MM.1S (cell line): ENCODE measurements around the gene CCDC148.

ENCODE experiments used
- DNase-seq: peaks from one replicate; pipeline ENCODE4 v3.0.0-alpha.2; 2015
- H2AFZ ChIP-seq: fragments of 300-600 bp; sonication (generic); 2 replicates; pipeline ENCODE4 v1.6.0; 2016; ENCODE audit warnings: antibody characterized with exemption, low read length
- H3F3A ChIP-seq: fragments of 300-600 bp; sonication (generic); 2 replicates; pipeline ENCODE4 v1.6.1; 2016; ENCODE audit warnings: mild to moderate bottlenecking, antibody characterized with exemption, low read length, moderate library complexity, mixed read lengths; ENCODE audit not compliant: insufficient read depth
- H3K27ac ChIP-seq: fragments of 300-600 bp; sonication (generic); 2 replicates; pipeline ENCODE4 v1.5.1; 2016; ENCODE audit warnings: mild to moderate bottlenecking, low read length
- H3K27me3 ChIP-seq: fragments of 300-600 bp; sonication (generic); replicated peaks from 2 replicates; pipeline ENCODE4 v1.6.0; 2016; ENCODE audit warnings: low read length; ENCODE audit not compliant: insufficient read depth
- H3K36me3 ChIP-seq: fragments of 300-600 bp; sonication (generic); replicated peaks from 2 replicates; pipeline ENCODE4 v1.6.1; 2016; ENCODE audit warnings: mild to moderate bottlenecking, low read length, mixed read lengths; ENCODE audit not compliant: insufficient read depth
- H3K4me1 ChIP-seq: fragments of 300-600 bp; sonication (generic); 2 replicates; pipeline ENCODE4 v1.6.1; 2016; ENCODE audit warnings: low read length, mixed read lengths
- H3K4me2 ChIP-seq: fragments of 300-600 bp; sonication (generic); 2 replicates; pipeline ENCODE4 v1.6.0; 2016; ENCODE audit warnings: low read depth, low read length
- H3K4me3 ChIP-seq: fragments of 300-600 bp; sonication (generic); 2 replicates; pipeline ENCODE4 v1.5.1; 2016; ENCODE audit warnings: low read length, mixed read lengths
- H3K79me2 ChIP-seq: fragments of 300-600 bp; sonication (generic); 2 replicates; pipeline ENCODE4 v1.6.1; 2016; ENCODE audit warnings: mixed run types, low read length, mixed read lengths
- H3K9ac ChIP-seq: fragments of 300-600 bp; sonication (generic); 2 replicates; pipeline ENCODE4 v1.6.1; 2016; ENCODE audit warnings: low read length, mixed read lengths
- H3K9me2 ChIP-seq: fragments of 300-600 bp; sonication (generic); replicated peaks from 2 replicates; pipeline ENCODE4 v1.6.1; 2016; ENCODE audit warnings: mild to moderate bottlenecking, low read length, mixed read lengths; ENCODE audit not compliant: insufficient read depth
- H3K9me3 ChIP-seq: fragments of 300-600 bp; sonication (generic); replicated peaks from 2 replicates; pipeline ENCODE4 v1.6.1; 2016; ENCODE audit warnings: mild to moderate bottlenecking, low read length, mixed read lengths; ENCODE audit not compliant: insufficient read depth
- H4K20me1 ChIP-seq: fragments of 300-600 bp; sonication (generic); 2 replicates; pipeline ENCODE4 v1.6.1; 2016; ENCODE audit warnings: mild to moderate bottlenecking, low read length, moderate library complexity, mixed read lengths; ENCODE audit not compliant: insufficient read depth
- EZH2 ChIP-seq: fragments of 300-600 bp; sonication (generic); optimal IDR thresholded peaks from 2 replicates; pipeline ENCODE3; 2017; ENCODE audit warnings: low read depth, mild to moderate bottlenecking, antibody characterized with exemption, low read length, mixed read lengths
- EZH2phosphoT487 ChIP-seq: fragments of 300-600 bp; sonication (generic); IDR thresholded peaks from 2 replicates; pipeline ENCODE4 v1.6.1; 2018; ENCODE audit warnings: antibody characterized with exemption, low read length
- TF ChIP-seq, protein P1 (sequence below): fragments of 300-600 bp; sonication (generic); IDR thresholded peaks from 2 replicates; pipeline ENCODE4 v1.5.1; 2016; ENCODE audit warnings: antibody characterized with exemption, low read length, mixed read lengths

CCDC148 gene

DNA sequence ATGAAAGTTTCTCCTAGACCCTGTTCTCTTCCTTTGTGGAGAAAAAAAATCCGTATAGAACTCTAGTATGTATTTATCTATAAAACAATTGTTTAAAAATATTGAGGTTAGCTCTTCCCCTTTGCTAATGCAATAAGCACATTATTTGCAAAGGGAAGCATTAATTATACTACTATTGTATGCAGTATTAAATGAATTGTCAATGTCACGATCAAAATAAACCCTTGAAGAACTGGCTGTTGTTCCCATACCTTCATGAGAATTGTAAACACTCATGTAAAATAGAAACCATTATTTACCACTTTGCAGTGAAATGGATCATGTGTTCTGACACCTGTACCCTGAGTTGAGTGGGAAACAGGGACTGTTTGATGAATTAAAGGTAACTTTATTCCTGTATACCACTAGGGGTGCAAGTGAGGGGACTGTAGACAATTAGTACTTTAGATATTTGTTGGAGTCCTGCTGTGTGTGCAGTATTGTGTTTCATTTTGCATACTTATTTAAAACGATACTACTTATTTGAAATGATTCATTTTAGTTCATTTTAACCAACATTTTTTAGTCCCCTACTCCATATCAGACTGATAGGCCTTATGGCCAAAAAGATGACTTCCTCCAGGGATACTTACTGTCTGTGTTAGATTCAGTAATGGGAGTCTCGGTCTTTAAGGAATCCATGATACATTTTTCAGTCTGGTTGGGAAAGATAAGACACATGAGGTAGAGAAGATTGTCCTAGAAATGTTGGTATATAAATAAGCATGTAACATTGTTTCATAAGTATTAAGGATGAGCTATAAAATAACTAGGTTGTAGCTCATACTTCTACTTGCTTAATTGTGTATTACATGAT, 8.1 kb upstream of the CCDC148 start:
- no peak overlapping the region for H3K4me2 ChIP-seq
- H3K4me1 ChIP-seq, result 0 out of 2 replicates have a peak, but pooled peaks cover 4% of the 10 kb centered on the region
- H3K9ac ChIP-seq, result no peak overlapping the region
- peak; percentile 35 for DNase-seq
- no peaks in the 10 kb centered on the region for H3F3A ChIP-seq
- no peaks in the 10 kb centered on the region for H3K9me2 ChIP-seq
- H3K4me3 ChIP-seq, result no peak overlapping the region
- H2AFZ ChIP-seq, result no peak overlapping the region
- no peaks in the 10 kb centered on the region for H3K36me3 ChIP-seq
- H3K27ac ChIP-seq, result no peak overlapping the region
- TF ChIP-seq, protein P1, sequence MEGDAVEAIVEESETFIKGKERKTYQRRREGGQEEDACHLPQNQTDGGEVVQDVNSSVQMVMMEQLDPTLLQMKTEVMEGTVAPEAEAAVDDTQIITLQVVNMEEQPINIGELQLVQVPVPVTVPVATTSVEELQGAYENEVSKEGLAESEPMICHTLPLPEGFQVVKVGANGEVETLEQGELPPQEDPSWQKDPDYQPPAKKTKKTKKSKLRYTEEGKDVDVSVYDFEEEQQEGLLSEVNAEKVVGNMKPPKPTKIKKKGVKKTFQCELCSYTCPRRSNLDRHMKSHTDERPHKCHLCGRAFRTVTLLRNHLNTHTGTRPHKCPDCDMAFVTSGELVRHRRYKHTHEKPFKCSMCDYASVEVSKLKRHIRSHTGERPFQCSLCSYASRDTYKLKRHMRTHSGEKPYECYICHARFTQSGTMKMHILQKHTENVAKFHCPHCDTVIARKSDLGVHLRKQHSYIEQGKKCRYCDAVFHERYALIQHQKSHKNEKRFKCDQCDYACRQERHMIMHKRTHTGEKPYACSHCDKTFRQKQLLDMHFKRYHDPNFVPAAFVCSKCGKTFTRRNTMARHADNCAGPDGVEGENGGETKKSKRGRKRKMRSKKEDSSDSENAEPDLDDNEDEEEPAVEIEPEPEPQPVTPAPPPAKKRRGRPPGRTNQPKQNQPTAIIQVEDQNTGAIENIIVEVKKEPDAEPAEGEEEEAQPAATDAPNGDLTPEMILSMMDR, result peak; percentile 65
- TF ChIP-seq EZH2phosphoT487 (no peak), EZH2 (no peak)
- H3K27me3 ChIP-seq, result no peaks in the 10 kb centered on the region
- no peaks in the 10 kb centered on the region for H4K20me1 ChIP-seq
- peaks cover 83% of the 10 kb centered on the region for H3K79me2 ChIP-seq
- no peaks in the 10 kb centered on the region for H3K9me3 ChIP-seq

- no peak for DNase-seq
- Histone ChIP-seq H3K9me2 (no peaks in the 10 kb centered on the region), H3K9me3 (no peaks in the 10 kb centered on the region), H3K9ac (no peak overlapping the region), H3K4me2 (no peak overlapping the region), H2AFZ (no peak overlapping the region), H3K27ac (no peak overlapping the region), H3K4me3 (no peak overlapping the region), H3K36me3 (no peaks in the 10 kb centered on the region), H3F3A (peaks cover under 1% of the 10 kb centered on the region; the same call in 1 of the 2 replicates), H3K27me3 (no peaks in the 10 kb centered on the region), H4K20me1 (no peaks in the 10 kb centered on the region), H3K79me2 (peaks cover 94% of the 10 kb centered on the region), H3K4me1 (peaks cover 11% of the 10 kb centered on the region; the same call in 1 of the 2 replicates)
- TF ChIP-seq, protein P1, result no peak
- TF ChIP-seq EZH2 (no peak), EZH2phosphoT487 (no peak)
These were observed 7.0 kb upstream of the CCDC148 start for GRCh38 chr2:158463496-158464095.

- H3K4me3 ChIP-seq, result no peak overlapping the region
- no peaks in the 10 kb centered on the region for H3K9me3 ChIP-seq
- TF ChIP-seq EZH2phosphoT487 (no peak), EZH2 (no peak)
- TF ChIP-seq, protein P1, result no peak
- no peaks in the 10 kb centered on the region for H3K36me3 ChIP-seq
- peaks cover 84% of the 10 kb centered on the region for H3K79me2 ChIP-seq
- no peaks in the 10 kb centered on the region for H3K27me3 ChIP-seq
- no peak for DNase-seq
- no peaks in the 10 kb centered on the region for H3K9me2 ChIP-seq
- H4K20me1 ChIP-seq, result no peaks in the 10 kb centered on the region
- H3K27ac ChIP-seq, result no peak overlapping the region
- no peak overlapping the region for H3K9ac ChIP-seq
- no peak overlapping the region for H2AFZ ChIP-seq
- H3F3A ChIP-seq, result peaks cover 13% of the 10 kb centered on the region
- peaks cover 16% of the 10 kb centered on the region for H3K4me1 ChIP-seq
- H3K4me2 ChIP-seq, result no peak overlapping the region
These were observed 4.2 kb upstream of the CCDC148 start for GRCh38 chr2:158460632-158461297.
